ENCODE data around the gene CD83.

CD83 gene

DNA sequence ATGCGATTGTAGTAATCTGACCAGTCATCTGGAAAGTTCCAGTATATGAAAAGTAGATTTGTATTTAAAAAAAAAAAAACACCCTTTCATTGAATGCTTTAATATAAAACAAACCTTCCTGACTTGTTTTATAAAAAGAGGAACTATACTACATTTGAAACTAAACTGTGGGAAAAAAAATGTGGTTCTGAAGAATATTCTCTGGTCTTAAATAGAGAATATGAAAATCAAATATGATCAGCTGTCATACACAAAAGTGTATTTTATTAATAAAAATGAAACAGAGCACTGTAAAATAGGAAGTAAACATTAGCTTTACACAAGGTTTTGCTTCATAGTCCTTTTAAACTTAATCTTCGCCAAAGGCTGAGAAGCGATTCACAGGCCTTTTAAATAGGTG, 25.3 kb upstream of the CD83 start:
- no peak for DNase-seq

GRCh38 chr6:14092838-14093789, 24.5 kb upstream of the CD83 start:
- DNase-seq: no peak

DNA sequence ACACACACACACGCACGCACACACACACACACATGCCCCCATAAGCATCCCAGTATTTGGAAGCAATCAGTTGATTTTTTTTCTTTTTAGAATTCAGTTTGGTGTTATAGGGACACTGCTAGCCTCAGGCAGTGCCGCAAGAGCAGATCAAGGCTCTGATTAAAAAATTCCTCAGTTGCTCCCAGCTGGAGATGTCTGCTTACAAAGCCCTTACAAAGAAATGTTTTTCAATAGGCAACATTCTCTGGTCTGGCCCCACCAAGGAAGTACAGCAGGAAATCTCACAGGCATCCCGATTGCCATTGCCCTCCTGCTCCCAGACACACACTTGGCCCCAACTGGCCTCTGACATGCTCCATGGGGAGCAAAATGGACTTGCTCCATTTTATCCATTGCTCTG, 22.9 kb upstream of the CD83 start:
- DNase-seq: no peak

DNA sequence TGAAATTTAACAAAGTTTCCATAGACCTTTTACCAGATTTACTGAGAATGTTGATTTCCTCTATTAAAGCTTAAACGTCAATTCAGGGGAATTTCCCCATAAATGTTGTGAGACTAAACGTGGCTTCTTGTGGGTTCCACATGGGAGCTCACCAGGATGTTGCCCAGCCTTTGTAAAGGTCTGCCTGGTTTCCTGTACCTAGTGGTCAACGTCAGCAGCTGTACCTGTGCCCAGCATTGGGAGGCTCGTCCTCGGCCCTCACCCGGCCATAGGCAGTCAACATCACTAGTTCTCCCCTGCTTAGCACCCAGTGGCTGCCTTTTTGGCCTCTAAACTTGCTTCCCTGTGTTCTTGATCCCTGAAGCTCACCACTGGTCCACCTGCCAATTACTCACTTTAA, 22.1 kb upstream of the CD83 start:
- DNase-seq: no peak

DNA sequence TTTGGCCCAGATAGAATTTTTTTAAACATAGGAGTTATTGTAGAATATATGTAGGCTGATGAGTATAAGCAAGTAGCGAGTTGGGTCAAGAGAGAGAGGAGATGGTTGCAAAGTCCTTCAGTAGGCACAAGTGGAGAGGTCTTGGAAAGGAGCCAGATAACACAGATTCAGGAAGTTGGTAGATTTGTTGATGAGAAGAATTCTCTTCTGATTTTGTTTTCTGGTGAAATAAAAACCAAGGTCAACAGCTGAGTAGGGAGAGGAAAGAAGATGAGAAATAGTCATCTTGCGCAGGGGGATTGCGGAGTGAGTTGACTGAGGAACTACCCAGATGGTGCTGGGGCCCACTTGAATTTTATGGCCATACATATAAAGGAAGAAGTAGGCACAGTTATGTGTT, 17.4 kb upstream of the CD83 start:
- no peak for DNase-seq

- no peak for DNase-seq
Observed at GRCh38 chr6:14100966-14101365, 16.6 kb upstream of the CD83 start.

- DNase-seq: no peak
Observed at GRCh38 chr6:14102383-14102782, 15.2 kb upstream of the CD83 start.

DNA sequence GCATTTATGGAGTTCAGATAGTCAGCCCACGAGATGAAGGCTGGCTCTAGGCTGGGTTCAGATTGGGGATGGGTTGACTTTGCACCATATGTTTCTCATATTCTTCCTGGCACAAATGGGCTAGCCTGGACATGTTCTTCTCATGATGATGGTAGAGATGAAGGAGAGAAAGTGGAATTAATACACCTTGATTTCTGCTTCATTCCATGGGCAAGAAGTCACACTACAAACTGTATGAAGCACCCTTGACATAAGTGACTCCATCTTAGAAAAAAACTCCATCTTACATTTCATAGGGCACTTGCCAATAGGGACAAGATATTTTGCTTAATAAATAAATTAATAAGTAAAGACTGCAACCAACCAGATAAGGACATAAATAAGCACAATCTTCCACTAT, 12.0 kb upstream of the CD83 start:
- no peak for DNase-seq

DNA sequence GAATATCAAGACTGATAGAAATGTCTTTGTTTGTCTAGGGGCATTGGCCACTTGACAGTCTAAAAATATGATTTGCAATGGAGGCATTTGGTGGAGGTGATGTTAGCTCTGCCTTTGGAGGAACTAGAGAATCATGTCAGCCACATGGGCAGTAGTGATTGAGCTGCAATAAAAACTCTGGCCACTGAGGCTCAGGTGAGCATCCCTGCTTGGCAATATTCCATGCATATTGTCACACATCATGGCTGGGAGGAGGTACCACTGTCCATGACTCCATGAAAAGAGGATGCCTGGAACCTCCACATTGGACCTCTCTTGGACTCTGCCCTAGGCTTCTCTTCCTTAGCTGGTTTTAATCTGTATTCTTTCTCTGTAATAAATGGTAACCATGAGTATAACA, 10.6 kb upstream of the CD83 start:
- no peak for DNase-seq

DNA sequence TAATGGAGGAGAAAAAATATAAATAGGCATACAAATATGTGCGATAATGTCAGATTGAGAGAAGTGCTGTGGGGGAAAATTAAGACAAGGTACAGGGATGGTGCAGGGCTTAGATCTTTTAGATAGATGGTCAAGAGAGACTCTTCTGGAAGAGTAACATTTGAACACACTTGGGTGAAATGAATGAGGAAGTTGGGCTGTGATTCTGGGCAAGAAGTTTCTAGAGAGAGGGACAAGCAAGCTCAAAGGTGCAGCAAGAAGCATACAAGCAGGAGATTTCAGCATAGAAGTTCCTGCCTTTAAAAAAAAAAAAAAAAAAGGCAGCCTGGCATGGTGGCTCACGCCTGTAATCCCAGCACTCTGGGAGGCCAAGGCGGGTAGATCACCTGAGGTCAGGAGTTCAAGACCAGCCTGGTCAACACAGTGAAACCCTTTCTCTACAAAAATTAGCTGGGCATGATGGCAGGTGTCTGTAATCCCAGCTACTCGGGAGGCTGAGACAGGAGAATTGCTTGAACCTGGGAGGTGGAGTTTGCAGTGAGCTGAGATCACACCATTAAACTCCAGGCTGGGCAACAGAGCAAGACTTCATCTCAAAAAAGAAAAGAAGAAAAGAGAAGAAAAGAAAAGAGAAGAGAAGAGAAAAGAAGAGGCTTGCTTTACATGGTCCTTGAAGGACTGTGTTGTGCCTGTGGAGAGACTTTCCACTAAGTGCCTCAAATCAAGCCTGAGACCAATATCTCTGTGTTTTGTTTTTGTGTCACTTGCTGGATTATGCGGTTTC, 9.7 kb upstream of the CD83 start:
- no peak for DNase-seq

DNA sequence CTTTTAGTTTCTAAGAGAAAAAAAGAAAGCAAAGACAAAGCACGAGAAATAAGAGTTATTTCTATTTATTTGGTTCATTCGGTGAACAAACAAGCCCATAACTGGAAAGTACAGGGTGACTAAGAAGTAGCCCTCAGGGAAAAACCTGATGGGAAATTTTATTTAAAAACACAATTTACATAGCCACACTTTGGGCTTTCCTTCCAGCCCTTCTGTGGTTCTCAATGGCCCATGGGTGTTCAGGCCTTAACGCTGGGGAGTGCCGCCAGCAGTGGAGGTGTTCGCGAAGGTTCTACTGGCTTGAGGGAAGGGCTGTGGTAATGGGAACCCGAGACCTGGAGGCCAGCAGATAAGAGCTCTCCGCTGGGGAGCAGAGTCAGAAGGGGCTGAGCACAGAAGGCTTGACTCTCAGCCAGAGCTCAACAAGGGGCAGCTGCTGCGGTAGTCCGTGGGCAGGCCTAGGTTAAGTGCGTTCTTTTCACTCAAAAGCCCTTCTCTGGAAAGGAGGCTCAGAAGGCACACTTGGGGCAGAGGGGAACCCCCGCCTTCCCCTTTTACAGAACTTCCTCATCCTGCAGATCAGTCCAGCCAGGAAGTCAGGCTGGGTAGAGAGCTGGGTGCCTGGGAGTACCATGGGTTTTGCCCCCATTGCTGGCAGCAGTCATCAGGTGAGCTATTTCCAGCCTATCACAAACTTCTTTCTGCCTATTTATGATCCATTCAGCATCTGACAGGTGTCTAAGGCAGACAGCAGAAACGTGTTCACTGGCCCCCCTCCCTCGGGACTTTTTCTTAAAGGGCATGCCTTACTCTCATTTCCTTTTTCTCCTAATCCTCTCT, 8.8 kb upstream of the CD83 start:
- no peak for DNase-seq

- no peak for DNase-seq
Observed at GRCh38 chr6:14109411-14109826, 8.2 kb upstream of the CD83 start.

GRCh38 chr6:14110001-14110818, 7.4 kb upstream of the CD83 start:
- no peak for DNase-seq

DNA sequence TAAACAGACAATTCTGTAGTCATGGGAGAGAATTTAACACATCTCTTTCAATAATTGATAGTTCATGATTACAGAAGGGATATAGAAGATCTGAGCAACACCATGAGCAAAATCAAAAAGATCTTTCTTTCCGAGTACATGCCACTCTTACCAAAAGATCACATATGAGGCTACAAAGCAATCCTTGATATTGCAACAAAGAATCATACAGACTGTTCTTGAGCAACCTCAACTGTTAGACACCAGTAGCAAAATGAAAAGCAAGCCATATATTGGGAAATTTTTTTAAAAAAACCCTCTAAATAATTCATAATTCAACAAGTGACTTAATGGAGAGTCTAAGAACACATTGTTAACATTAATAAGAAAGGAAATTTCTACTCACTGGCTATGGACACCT, 3.6 kb upstream of the CD83 start:
- no peak for DNase-seq

DNA sequence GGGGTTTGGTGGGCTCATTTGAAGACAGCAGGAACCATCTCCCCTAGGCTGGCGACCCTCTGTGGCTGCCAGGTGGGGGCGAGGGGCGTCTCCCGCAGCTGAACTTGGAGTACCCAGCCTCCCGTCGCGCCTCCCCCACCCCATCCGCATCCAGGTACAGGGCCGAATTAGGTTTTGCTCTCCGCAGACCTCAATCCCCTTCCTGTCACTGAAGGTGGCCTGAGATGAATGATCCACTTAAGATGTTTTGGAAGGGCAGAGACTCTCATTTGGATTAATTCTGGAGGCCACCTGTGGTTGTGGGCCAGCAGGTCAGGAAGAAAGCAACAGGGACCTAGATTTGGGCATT, 493 bp downstream of the CD83 start:
- no peak for DNase-seq

- DNase-seq: no peak
Observed at GRCh38 chr6:14118446-14118845, 874 bp downstream of the CD83 start.

DNA sequence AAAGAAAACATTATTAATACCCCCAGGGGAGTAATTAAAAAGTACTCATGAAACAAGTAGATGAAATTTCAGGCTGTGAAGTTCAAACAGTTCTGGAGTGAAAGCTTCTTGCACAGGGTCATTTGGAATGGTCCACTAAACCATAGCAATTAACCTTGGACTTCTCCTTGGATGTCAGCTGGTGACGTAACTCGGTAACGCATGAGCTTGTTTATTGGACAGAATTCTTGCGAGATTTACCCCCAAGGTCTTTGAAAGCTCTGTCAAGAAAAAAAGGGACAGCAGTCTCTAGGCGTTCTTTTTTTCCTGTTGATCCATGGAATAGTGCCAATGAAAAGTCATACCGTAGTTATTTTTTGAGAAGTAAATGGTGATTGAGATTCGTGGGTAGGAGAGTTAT, 2.2 kb downstream of the CD83 start:
- DNase-seq: no peak

GRCh38 chr6:14120546-14120945, 3.0 kb downstream of the CD83 start:
- DNase-seq: no peak

- DNase-seq: no peak
Observed at GRCh38 chr6:14121936-14122344, 4.4 kb downstream of the CD83 start.

DNA sequence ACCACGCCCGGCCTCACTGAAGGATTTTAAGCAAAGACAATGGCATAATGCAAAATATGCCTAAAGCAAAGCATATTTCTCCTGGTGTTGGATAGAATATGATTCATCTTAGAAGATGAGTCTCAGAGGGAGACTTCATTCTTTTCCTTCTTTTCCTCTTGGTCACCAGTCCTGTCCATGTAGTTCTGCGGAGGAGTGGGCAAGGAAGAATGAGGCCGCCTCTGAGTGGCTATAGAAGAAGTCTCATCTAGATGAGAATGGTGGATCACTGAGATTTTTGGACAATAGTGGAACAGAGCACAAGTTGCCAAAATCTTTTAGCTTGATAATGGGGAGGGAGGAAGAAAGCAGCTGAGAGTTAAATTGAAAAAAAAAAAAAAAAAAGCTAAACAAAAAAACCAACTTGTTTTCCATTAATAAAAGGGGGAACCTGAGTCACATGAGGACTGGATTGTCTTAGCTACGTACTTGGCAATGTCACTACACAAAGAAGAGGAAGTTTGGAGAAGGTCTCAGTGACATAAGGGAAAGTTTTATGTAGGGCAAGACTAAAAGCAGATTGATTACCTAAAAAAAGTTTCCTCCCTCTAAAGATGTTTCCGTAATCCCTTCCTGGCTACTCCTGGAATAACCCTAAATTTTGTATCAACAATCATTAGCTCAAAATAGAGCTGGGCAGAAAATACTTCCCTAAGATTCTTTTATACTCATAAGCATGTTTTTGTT, 6.0 kb downstream of the CD83 start:
- no peak for DNase-seq

DNA sequence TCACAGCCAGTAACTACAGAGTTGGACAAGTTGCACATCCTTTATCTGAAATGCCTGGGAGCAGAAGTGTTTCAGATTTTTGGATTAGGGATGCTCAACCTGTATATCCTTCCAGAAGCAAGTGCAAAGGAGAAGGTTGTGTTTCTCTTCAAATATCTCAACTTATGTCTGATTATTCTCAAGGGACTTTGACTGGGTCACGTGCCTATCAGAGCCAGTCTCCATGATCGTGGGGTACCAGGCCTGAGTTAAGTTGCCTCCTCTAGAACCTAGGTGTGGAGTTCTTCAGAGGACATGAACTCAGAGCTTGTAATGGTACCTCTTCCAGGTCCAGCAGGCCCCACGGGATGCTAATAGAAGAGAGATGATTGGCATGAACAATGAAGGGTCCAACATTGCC, 7.8 kb downstream of the CD83 start:
- DNase-seq: no peak

DNA sequence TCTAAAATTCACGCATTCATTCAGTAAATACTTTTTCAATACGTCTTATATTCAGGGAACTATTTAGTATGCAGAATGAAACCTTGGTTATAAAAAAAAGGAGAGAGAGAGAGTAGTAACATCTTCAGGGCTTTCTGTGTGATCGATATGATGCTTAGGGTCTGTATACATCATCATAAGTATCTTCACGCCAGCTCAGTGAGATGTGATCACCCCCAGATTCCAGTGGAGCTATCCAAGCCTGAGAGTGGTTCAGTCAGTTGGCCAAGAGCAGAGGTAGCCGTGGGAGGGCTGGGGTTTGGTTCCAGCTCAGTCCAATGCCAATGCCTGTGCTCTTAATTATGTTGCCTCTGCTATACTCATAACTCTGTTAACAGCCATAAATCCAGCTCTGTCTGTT, 8.6 kb downstream of the CD83 start:
- DNase-seq: no peak

Data from NCI-H524 treated with DMSO at 0.1 percent for 48 hours (cell line).